ENCODE measurements around the gene ALAD.

The ALAD gene

GRCh38 chr9:113343732-113344231 is 57.3 kb downstream of the ALAD start:
- FAIRE-seq: no peak

GRCh38 chr9:113341712-113342410 is 59.2 kb downstream of the ALAD start:
- FAIRE-seq: no peak

- no peak for FAIRE-seq
Measured at GRCh38 chr9:113340011-113340699, 60.9 kb downstream of the ALAD start, which contains the start of gene WDR31. TSS of gene WDR31 (minus strand) at chr9:113340275. CDS start at chr9:113332022, 8,253 bp downstream.

- FAIRE-seq: no peak
Measured at GRCh38 chr9:113337714-113338113, 63.4 kb downstream of the ALAD start.
